NT2/D1 (cell line): ENCODE measurements around the gene RRP36.
"Not testable (repeated sequence)": the region's sequence is repeated elsewhere in the genome, so short reads cannot be mapped to it uniquely, and the experiment has no call there.

Experiments used
- DNase-seq: peaks from one replicate; pipeline ENCODE4 v3.0.0-alpha.2; 2011; ENCODE audit warnings: low read depth, low spot score
- H3K27me3 ChIP-seq: 2 replicates; pipeline ENCODE4 v1.6.0; 2011; ENCODE audit warnings: mild to moderate bottlenecking; ENCODE audit not compliant: insufficient read length, insufficient read depth
- H3K36me3 ChIP-seq: 2 replicates; pipeline ENCODE4 v1.6.1; 2011; ENCODE audit warnings: mild to moderate bottlenecking, low read length, mixed read lengths; ENCODE audit not compliant: insufficient read depth, insufficient read length
- H3K4me1 ChIP-seq: 2 replicates; pipeline ENCODE4 v1.5.1; 2011; ENCODE audit not compliant: insufficient read depth, insufficient read length
- H3K4me3 ChIP-seq: 2 replicates; pipeline ENCODE4 v1.5.1; 2011; ENCODE audit warnings: low read depth; ENCODE audit not compliant: insufficient read length
- H3K9ac ChIP-seq: 2 replicates; pipeline ENCODE4 v1.6.0; 2011; ENCODE audit warnings: low read depth; ENCODE audit not compliant: insufficient read length
- H3K9me3 ChIP-seq: 2 replicates; pipeline ENCODE4 v1.5.1; 2011; ENCODE audit warnings: mild to moderate bottlenecking, low read length; ENCODE audit not compliant: insufficient read depth
- SUZ12 ChIP-seq: IDR thresholded peaks from 2 replicates; pipeline ENCODE4 v1.6.1; 2011; ENCODE audit not compliant: insufficient read length, insufficient read depth; ENCODE audit errors: extremely low read depth
- YY1 ChIP-seq: IDR thresholded peaks from 2 replicates; pipeline ENCODE4 v1.6.1; 2011; ENCODE audit not compliant: insufficient read length, insufficient read depth
- ZNF274 ChIP-seq: IDR thresholded peaks from 2 replicates; pipeline ENCODE4 v1.6.1; 2011; ENCODE audit warnings: mild to moderate bottlenecking, low read depth, low read length

RRP36 gene

GRCh38 chr6:43038727-43039126, 17.3 kb downstream of the RRP36 start:
- no peaks in the 10 kb centered on the region for H3K27me3 ChIP-seq
- H3K9ac ChIP-seq = no peak overlapping the region
- no peaks in the 10 kb centered on the region for H3K9me3 ChIP-seq
- H3K4me3 ChIP-seq = no peak overlapping the region
- TF ChIP-seq YY1 (no peak), SUZ12 (no peak), ZNF274 (no peak)
- DNase-seq = no peak
- peaks cover 77% of the 10 kb centered on the region for H3K36me3 ChIP-seq
- H3K4me1 ChIP-seq = no peaks in the 10 kb centered on the region

- Histone ChIP-seq H3K27me3 (no peaks in the 10 kb centered on the region), H3K4me1 (no peaks in the 10 kb centered on the region), H3K4me3 (no peak overlapping the region), H3K36me3 (peaks cover 77% of the 10 kb centered on the region), H3K9me3 (no peaks in the 10 kb centered on the region), H3K9ac (no peak overlapping the region)
- no peak for TF ChIP-seq ZNF274
- no peak for DNase-seq
Observed at GRCh38 chr6:43040542-43041257, 19.3 kb downstream of the RRP36 start.

- H3K4me3 ChIP-seq, DNase-seq, H3K4me1 ChIP-seq, H3K27me3 ChIP-seq, H3K9ac ChIP-seq, H3K9me3 ChIP-seq: not testable (repeated sequence)
- peaks cover 80% of the 10 kb centered on the region for H3K36me3 ChIP-seq
Observed at GRCh38 chr6:43041475-43041874, 20.1 kb downstream of the RRP36 start.

- Histone ChIP-seq H3K4me1 (no peaks in the 10 kb centered on the region), H3K9ac (no peak overlapping the region), H3K36me3 (peaks cover 80% of the 10 kb centered on the region), H3K4me3 (no peak overlapping the region), H3K27me3 (no peaks in the 10 kb centered on the region), H3K9me3 (no peaks in the 10 kb centered on the region)
- no peak for TF ChIP-seq YY1
- no peak for TF ChIP-seq ZNF274
- no peak for TF ChIP-seq SUZ12
- DNase-seq = no peak
Observed at GRCh38 chr6:43043310-43043709, 21.9 kb downstream of the RRP36 start.

GRCh38 chr6:43045371-43045930, 24.0 kb downstream of the RRP36 start:
- Histone ChIP-seq H3K4me1 (no peaks in the 10 kb centered on the region), H3K9me3 (no peaks in the 10 kb centered on the region), H3K36me3 (peaks cover 79% of the 10 kb centered on the region), H3K4me3 (no peak overlapping the region), H3K9ac (no peak overlapping the region), H3K27me3 (no peaks in the 10 kb centered on the region)
- TF ChIP-seq YY1 (no peak), SUZ12 (no peak), ZNF274 (no peak)
- no peak for DNase-seq

GRCh38 chr6:43047998-43048397, 26.6 kb downstream of the RRP36 start:
- TF ChIP-seq SUZ12 (no peak), ZNF274 (no peak), YY1 (no peak)
- H3K4me3 ChIP-seq = no peak overlapping the region
- H3K4me1 ChIP-seq = peaks cover 4% of the 10 kb centered on the region
- no peaks in the 10 kb centered on the region for H3K9me3 ChIP-seq
- DNase-seq = no peak
- H3K27me3 ChIP-seq = no peaks in the 10 kb centered on the region
- no peak overlapping the region for H3K9ac ChIP-seq
- H3K36me3 ChIP-seq = peaks cover 84% of the 10 kb centered on the region

- no peak for DNase-seq
- no peaks in the 10 kb centered on the region for H3K27me3 ChIP-seq
- TF ChIP-seq ZNF274 (no peak), SUZ12 (no peak), YY1 (no peak)
- no peak overlapping the region for H3K9ac ChIP-seq
- peaks cover 4% of the 10 kb centered on the region for H3K4me1 ChIP-seq
- H3K36me3 ChIP-seq = peaks cover 80% of the 10 kb centered on the region
- no peaks in the 10 kb centered on the region for H3K9me3 ChIP-seq
- no peak overlapping the region for H3K4me3 ChIP-seq
Observed at GRCh38 chr6:43050981-43051380, 29.6 kb downstream of the RRP36 start.
